ENCODE data around the gene SPPL2C.

DNA sequence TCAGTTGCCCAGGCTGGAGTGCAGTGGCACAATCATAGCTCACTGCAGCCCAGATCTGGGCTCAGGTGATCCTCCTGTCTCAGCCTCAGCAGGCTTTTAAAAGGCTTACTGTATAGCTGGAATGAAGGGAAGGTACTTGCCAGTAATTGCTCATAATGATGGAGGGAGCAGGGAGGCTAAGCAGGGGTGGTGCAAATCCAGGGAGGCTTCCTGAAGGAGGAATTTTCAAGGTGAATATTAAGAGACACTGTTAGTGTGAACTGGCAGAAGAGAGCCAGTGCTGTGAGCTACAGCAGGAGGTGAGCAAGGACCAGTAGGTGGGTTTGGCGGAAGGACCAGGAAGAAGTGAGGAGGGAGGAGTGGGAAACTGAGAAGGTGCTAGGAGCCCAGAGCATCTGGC, 35.8 kb upstream of the SPPL2C start:
- TF ChIP-seq, protein P1, sequence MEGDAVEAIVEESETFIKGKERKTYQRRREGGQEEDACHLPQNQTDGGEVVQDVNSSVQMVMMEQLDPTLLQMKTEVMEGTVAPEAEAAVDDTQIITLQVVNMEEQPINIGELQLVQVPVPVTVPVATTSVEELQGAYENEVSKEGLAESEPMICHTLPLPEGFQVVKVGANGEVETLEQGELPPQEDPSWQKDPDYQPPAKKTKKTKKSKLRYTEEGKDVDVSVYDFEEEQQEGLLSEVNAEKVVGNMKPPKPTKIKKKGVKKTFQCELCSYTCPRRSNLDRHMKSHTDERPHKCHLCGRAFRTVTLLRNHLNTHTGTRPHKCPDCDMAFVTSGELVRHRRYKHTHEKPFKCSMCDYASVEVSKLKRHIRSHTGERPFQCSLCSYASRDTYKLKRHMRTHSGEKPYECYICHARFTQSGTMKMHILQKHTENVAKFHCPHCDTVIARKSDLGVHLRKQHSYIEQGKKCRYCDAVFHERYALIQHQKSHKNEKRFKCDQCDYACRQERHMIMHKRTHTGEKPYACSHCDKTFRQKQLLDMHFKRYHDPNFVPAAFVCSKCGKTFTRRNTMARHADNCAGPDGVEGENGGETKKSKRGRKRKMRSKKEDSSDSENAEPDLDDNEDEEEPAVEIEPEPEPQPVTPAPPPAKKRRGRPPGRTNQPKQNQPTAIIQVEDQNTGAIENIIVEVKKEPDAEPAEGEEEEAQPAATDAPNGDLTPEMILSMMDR (IDR thresholded peaks at IDR 0.05): no peak
- TF ChIP-seq ZFX (IDR thresholded peaks at IDR 0.05; ENCODE audit: borderline replicate concordance): no peak

All from 22Rv1 (cell line).